ENCODE measurements around the gene PGAP2. TPM values are rescaled to one million over a fixed set of nuclear protein-coding genes. Genes with fewer than 3 reads are reported as not detected.
A peak's percentile ranks its signal among the peaks of the same experiment; 100 is the strongest.

PGAP2 gene
- total and polyA plus RNA-seq, 7 experiments from 2014 or later, result 20.8 to 28.3 (median 26.1) TPM

DNA sequence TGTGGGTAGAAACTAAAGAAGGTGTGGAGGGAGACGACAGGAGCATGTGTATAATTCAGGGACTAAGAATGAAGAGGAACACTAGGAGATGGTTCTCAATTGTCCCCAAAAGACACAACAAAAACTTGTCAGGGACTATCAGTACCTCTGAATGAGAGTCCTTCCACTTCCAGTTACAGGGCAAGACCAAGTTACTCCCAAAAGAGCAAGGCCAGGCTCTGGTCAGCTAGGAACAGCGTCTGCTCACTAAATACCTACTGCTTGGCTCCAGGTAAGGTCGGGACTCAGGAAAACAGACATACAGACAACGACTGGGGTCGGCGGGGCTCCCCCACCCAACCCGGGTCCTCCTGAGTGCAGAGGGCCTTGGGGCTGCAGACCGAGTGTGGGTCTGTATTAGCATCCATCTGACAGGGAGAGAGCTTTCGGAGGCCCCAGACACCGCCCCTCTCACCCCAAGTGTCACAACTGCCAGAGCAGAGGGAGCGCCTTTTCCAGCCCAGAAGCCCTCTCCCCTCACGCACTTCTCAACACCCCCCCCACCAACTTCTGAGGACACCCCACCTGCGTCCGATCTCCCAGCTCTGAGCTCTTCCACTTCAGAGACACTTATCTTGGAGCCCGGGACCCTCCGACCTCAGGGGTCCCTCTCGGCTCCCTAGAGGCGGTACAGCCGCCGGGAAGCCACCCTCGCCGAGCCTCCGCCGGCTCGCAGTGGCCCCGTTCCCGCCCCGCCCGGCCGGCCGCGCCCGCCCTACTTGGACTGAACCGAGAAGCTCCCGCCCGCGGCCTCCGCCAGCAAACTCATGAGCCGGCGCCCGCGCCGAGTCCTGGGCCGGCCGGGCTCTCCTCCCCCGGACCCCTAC lies 31.9 kb downstream of the PGAP2 start:
- H3K27ac ChIP-seq (ENCODE audit: low read depth, low read length), result peak overlapping the region; percentile 95
- Mint-ChIP-seq H3K27me3 (no peaks in the 10 kb centered on the region), H3K27ac (peak overlapping the region; percentile 88 to 99 (median 98)), H3K9me3 (peaks cover 0 to 7% (median 0%) of the 10 kb centered on the region in 11 donors), H3K36me3 (peaks cover 7 to 28% (median 9%) of the 10 kb centered on the region in 5 donors), H3K4me1 (peaks cover 27 to 73% (median 62%) of the 10 kb centered on the region in 7 donors), H3K4me3 (peak overlapping the region; percentile 92 to 99 (median 95))
- ChIA-PET CTCF (interaction anchor here (0.6 to 12.5 kb wide), 13 partner anchors 9 to 233 kb away, joined by 3 to 213 read pairs (median 5); partner anchors contain the start of genes PGAP2 and STIM1), POLR2A (interaction anchor here (0.6 to 17.9 kb wide), 24 partner anchors 9 to 257 kb away, joined by 3 to 399 read pairs (median 6); partner anchors contain the start of genes NUP98, PGAP2 and STIM1)
- intact Hi-C loops (cut with micrococcal nuclease), result no loop called here
- H3K4me3 ChIP-seq (ENCODE audit: low read length), result peak overlapping the region; percentile 51
- H3K36me3 ChIP-seq (ENCODE audit: control insufficient read depth in 2 of 3, insufficient read depth in 3 of 3, low read length in 3 of 3), result peaks cover 0 to 7% (median 0%) of the 10 kb centered on the region in 3 experiments
- no peak for ATAC-seq
- no peaks in the 10 kb centered on the region for H3K9me3 ChIP-seq (ENCODE audit: control insufficient read depth in 2 of 3, low read length in 3 of 3)
- H3K27me3 ChIP-seq (ENCODE audit: control insufficient read depth in 2 of 2, insufficient read depth in 2 of 2, low read length in 2 of 2), result no peaks in the 10 kb centered on the region
- peak in 8 of 9 donors; percentile 37 to 57 (median 52) for DNase-seq
- H3K4me1 ChIP-seq (ENCODE audit: control insufficient read depth in 2 of 2, insufficient read depth in 2 of 2, low read length in 2 of 2), result peaks cover 43 to 44% of the 10 kb centered on the region in 2 donors

DNA sequence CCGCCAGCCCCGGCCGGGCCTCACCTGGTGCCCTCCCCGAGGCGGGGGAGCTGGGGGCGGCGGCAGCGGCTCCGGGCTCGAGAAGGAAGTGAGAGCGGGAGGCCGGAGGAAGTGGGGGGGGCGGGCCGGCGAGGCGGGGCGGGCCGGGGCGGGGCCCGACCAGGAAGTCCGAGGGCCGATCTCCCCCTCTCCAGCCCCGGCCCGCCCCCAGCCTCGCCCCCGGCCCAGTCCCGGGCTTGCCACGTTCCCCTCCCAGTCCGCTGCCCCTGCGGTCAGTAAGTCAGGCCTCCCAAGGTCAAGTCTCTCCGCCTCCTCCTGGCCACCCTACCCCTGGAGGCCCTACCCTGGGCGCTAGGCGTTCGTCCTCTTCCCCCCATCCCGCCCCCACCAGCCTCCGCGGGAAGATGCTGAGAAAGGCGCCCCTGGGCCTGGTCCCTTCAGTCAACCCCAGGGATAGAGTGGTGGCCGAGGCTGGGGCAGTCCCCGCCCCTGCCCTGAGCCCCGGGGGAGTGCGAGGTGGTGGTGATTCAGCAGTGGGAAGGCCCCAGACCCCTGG lies 32.6 kb downstream of the PGAP2 start, which contains the start of gene RHOG:
TSS of gene RHOG (minus strand) at position 90 of the 556 bp plus-strand sequence. CDS start 12,821 bp downstream, outside the sequence.
- Mint-ChIP-seq H3K27ac (peak within 1 kb of the TSS; percentile 92 to 99 (median 98)), H3K36me3 (peaks cover 3 to 22% (median 4%) of the 10 kb centered on the region in 5 donors), H3K9me3 (peaks cover 0 to 7% (median 0%) of the 10 kb centered on the region in 11 donors), H3K4me3 (peak within 1 kb of the TSS; percentile 92 to 99 (median 96)), H3K27me3 (no peaks in the 10 kb centered on the region), H3K4me1 (peaks cover 20 to 70% (median 57%) of the 10 kb centered on the region in 7 donors)
- DNase-seq, result peak in 6 of 9 donors; percentile 24 to 59 (median 48)
- Histone ChIP-seq H3K9me3 (ENCODE audit: control insufficient read depth in 2 of 3, low read length in 3 of 3) (no peaks in the 10 kb centered on the region), H3K4me3 (ENCODE audit: low read length) (peak within 1 kb of the TSS; percentile 51), H3K36me3 (ENCODE audit: control insufficient read depth in 2 of 3, insufficient read depth in 3 of 3, low read length in 3 of 3) (peaks cover 0 to 4% (median 0%) of the 10 kb centered on the region in 3 experiments), H3K27ac (ENCODE audit: low read depth, low read length) (peak within 1 kb of the TSS; percentile 95), H3K27me3 (ENCODE audit: control insufficient read depth in 2 of 2, insufficient read depth in 2 of 2, low read length in 2 of 2) (no peaks in the 10 kb centered on the region), H3K4me1 (ENCODE audit: control insufficient read depth in 2 of 2, insufficient read depth in 2 of 2, low read length in 2 of 2) (peaks cover 37 to 39% of the 10 kb centered on the region in 2 donors)
- intact Hi-C loops (cut with micrococcal nuclease), result loop anchor here (1.0 kb wide), 7 partner anchors 8 to 253 kb away; partner anchors contain the start of genes NUP98 (in 2 of the 2), PGAP2 (in 2 of the 2) and RRM1 (in 2 of the 2)
- peak; percentile 40 for ATAC-seq
- ChIA-PET CTCF (interaction anchor here (0.7 to 12.5 kb wide), 16 partner anchors 8 to 251 kb away, joined by 3 to 213 read pairs (median 4); partner anchors contain the start of gene STIM1), POLR2A (interaction anchor here (0.7 to 17.9 kb wide), 24 partner anchors 10 to 257 kb away, joined by 3 to 399 read pairs (median 6); partner anchors contain the start of genes NUP98, PGAP2 and STIM1)

DNA sequence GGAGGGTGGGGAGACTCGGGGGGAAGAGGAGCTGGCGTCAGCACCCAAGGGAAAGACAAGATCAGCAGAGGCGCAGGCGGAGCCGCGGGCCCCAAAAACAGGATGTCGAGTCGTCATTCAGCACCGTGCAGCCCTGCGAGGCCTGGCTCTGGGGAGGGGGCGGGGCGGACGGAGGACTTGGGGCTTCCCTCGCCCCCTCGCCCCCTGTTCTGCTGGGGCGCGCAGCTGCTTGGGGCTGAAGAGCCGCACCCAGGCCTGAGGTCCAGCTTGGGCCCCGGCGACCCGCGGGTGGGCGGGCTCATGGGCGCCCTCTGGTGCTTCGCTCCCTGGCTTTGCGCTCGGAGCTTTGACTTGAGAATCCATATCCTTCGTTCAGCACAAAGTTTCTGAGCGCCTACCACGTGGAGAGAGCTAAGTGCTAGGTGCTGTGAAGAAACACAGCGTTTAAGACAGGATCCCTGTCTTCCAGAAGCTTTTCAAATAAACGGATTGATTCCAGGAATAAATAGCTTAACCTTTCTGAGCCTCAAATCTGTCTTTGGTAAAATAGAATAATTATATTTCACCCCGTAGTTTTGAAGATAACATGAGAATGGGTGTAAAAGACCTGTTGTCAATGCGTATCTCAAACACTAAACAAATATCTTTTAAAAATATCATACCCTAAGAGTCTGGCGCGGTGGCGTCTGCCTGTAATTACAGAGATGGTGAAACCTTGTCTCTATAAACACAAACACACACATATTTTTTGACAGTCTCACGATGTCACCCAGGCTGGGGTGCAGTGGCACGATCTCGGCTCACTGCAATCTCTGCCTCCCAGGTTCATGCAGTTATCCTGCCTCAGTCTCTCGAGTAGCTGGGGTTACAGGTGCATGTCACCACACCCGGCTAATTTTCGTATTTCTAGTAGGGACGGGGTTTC lies 33.3 kb downstream of the PGAP2 start:
- POLR2A ChIA-PET, result interaction anchor here (0.7 to 17.9 kb wide), 26 partner anchors 8 to 231 kb away, joined by 3 to 399 read pairs (median 5); partner anchors contain the start of genes NUP98, PGAP2 and STIM1
- Histone ChIP-seq H3K4me3 (ENCODE audit: low read length) (peak overlapping the region; percentile 51), H3K36me3 (ENCODE audit: control insufficient read depth in 2 of 3, insufficient read depth in 3 of 3, low read length in 3 of 3) (peaks cover 0 to 4% (median 0%) of the 10 kb centered on the region in 3 experiments), H3K27me3 (ENCODE audit: control insufficient read depth in 2 of 2, insufficient read depth in 2 of 2, low read length in 2 of 2) (no peaks in the 10 kb centered on the region), H3K9me3 (ENCODE audit: control insufficient read depth in 2 of 3, low read length in 3 of 3) (no peaks in the 10 kb centered on the region), H3K4me1 (ENCODE audit: control insufficient read depth in 2 of 2, insufficient read depth in 2 of 2, low read length in 2 of 2) (peaks cover 30 to 34% of the 10 kb centered on the region in 2 donors), H3K27ac (ENCODE audit: low read depth, low read length) (peak overlapping the region; percentile 95)
- H3K9me3 Mint-ChIP-seq, result peaks cover 0 to 7% (median 0%) of the 10 kb centered on the region in 11 donors
- DNase-seq, result peak; percentile 82 to 98 (median 95)
- H3K4me1 Mint-ChIP-seq, result peaks cover 19 to 64% (median 54%) of the 10 kb centered on the region in 7 donors
- no peaks in the 10 kb centered on the region for H3K27me3 Mint-ChIP-seq
- peak overlapping the region; percentile 87 to 99 (median 97) for H3K27ac Mint-ChIP-seq
- peaks cover 3 to 22% (median 4%) of the 10 kb centered on the region in 5 donors for H3K36me3 Mint-ChIP-seq
- ATAC-seq, result peak; percentile 84
- peak overlapping the region; percentile 76 to 99 (median 91) for H3K4me3 Mint-ChIP-seq
- intact Hi-C loops (cut with micrococcal nuclease), result loop anchor here (1.0 kb wide), 7 partner anchors 8 to 253 kb away; partner anchors contain the start of genes NUP98 (in 2 of the 2), PGAP2 (in 2 of the 2) and RRM1 (in 2 of the 2)
- CTCF ChIA-PET, result interaction anchor here (0.7 to 12.5 kb wide), 22 partner anchors 9 to 250 kb away, joined by 3 to 213 read pairs (median 4); partner anchors contain the start of gene STIM1

DNA sequence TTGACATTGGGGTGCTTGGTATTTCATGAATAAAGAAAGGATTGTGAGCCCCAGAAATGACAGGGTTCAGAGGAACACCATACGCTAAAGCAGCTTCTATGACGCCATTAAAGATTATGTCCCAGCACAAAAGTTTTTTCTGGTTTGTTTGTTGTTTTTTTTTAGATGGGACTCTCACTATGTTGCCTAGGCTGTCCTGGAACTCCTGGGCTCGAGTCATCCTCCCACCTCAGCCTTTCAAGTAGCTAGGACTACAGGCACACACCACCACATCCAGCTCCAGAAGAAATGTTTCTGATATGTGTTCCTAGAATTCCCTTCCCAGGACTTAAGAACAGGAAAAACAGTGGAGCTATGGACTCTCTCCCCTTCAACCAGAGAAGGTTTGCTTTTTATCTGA lies 35.0 kb downstream of the PGAP2 start:
- Mint-ChIP-seq H3K27ac (peak overlapping the region; percentile 56 to 95 (median 85)), H3K4me1 (peaks cover 8 to 48% (median 39%) of the 10 kb centered on the region in 7 donors), H3K4me3 (peak overlapping the region in 2 of 10 donors; percentile 9 to 12), H3K9me3 (peaks cover 0 to 7% (median 0%) of the 10 kb centered on the region in 11 donors), H3K36me3 (peaks cover 0 to 15% (median 4%) of the 10 kb centered on the region in 5 donors), H3K27me3 (no peaks in the 10 kb centered on the region)
- peaks cover 15 to 20% of the 10 kb centered on the region in 2 donors for H3K4me1 ChIP-seq (ENCODE audit: control insufficient read depth in 2 of 2, insufficient read depth in 2 of 2, low read length in 2 of 2)
- intact Hi-C loops (cut with micrococcal nuclease), result no loop called here
- H3K27me3 ChIP-seq (ENCODE audit: control insufficient read depth in 2 of 2, insufficient read depth in 2 of 2, low read length in 2 of 2), result no peaks in the 10 kb centered on the region
- peaks cover 0 to 4% (median 0%) of the 10 kb centered on the region in 3 experiments for H3K36me3 ChIP-seq (ENCODE audit: control insufficient read depth in 2 of 3, insufficient read depth in 3 of 3, low read length in 3 of 3)
- H3K9me3 ChIP-seq (ENCODE audit: control insufficient read depth in 2 of 3, low read length in 3 of 3), result no peaks in the 10 kb centered on the region
- ATAC-seq, result no peak
- ChIA-PET POLR2A (interaction anchor here (0.8 to 17.9 kb wide), 6 partner anchors 8 to 854 kb away, joined by 3 to 399 read pairs (median 4); partner anchors contain the start of genes PGAP2 and STIM1), CTCF (interaction anchor here (1.3 to 12.5 kb wide), 3 partner anchors 8 to 227 kb away, joined by 3 to 213 read pairs (median 164); partner anchors contain the start of gene STIM1)
- H3K27ac ChIP-seq (ENCODE audit: low read depth, low read length), result peak overlapping the region; percentile 95
- no peak overlapping the region for H3K4me3 ChIP-seq (ENCODE audit: low read length)
- no peak for DNase-seq

DNA sequence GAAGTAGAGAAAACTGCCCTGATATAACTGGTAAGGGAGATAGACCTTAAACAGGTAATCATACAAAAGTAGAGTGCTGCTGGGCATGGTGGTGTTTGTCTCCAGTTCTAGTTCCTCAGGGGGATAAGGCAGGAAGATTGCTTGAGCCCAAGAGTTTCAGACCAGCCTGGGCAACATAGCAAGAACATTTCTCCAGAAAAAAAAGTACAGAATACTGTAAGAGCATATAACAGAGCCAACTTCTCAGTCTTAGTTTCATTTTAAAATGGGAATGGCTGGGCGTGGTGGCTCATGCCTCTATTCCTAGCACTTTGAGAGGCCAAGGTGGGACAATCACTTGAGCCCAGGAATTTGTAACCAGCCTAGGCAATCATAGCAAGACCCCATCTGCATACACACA lies 36.9 kb downstream of the PGAP2 start:
- POLR2A ChIA-PET, result interaction anchor here (0.6 to 17.9 kb wide), 6 partner anchors 6 to 228 kb away, joined by 3 to 399 read pairs (median 4); partner anchors contain the start of gene STIM1
- CTCF ChIA-PET, result interaction anchor here (0.7 to 12.5 kb wide), 4 partner anchors 6 to 226 kb away, joined by 3 to 213 read pairs (median 84); partner anchors contain the start of gene STIM1
- H3K27ac Mint-ChIP-seq, result peak overlapping the region in 6 of 9 donors; percentile 10 to 80 (median 60)
- Histone ChIP-seq H3K27ac (ENCODE audit: low read depth, low read length) (no peak overlapping the region), H3K36me3 (ENCODE audit: control insufficient read depth in 2 of 3, insufficient read depth in 3 of 3, low read length in 3 of 3) (peaks cover 0 to 2% (median 0%) of the 10 kb centered on the region in 3 experiments), H3K9me3 (ENCODE audit: control insufficient read depth in 2 of 3, low read length in 3 of 3) (no peaks in the 10 kb centered on the region), H3K27me3 (ENCODE audit: control insufficient read depth in 2 of 2, insufficient read depth in 2 of 2, low read length in 2 of 2) (no peaks in the 10 kb centered on the region), H3K4me1 (ENCODE audit: control insufficient read depth in 2 of 2, insufficient read depth in 2 of 2, low read length in 2 of 2) (peaks cover 6 to 19% of the 10 kb centered on the region in 2 donors), H3K4me3 (ENCODE audit: low read length) (no peak overlapping the region)
- peak overlapping the region in 1 of 10 donors; percentile 22 for H3K4me3 Mint-ChIP-seq
- peaks cover 0 to 2% (median 0%) of the 10 kb centered on the region in 11 donors for H3K9me3 Mint-ChIP-seq
- DNase-seq (no peak), ATAC-seq (no peak)
- H3K27me3 Mint-ChIP-seq, result no peaks in the 10 kb centered on the region
- intact Hi-C loops (cut with micrococcal nuclease), result no loop called here
- no peaks in the 10 kb centered on the region for H3K36me3 Mint-ChIP-seq
- H3K4me1 Mint-ChIP-seq, result peaks cover 9 to 47% (median 32%) of the 10 kb centered on the region in 7 donors

All from naive thymus-derived CD4-positive, alpha-beta T cell (primary cell).